H1 (cell line): ENCODE results near the gene CALY. TPM values are rescaled to one million over a fixed set of nuclear protein-coding genes. Genes with fewer than 3 reads are reported as not detected.

Experiments
- CTCF ChIA-PET: fragments of 300-600 bp; sonication (Branson Sonifier 250); formaldehyde crosslinking; loops from one replicate; lab custom pipeline; 2021; ENCODE audit not compliant: partially characterized antibody; lab: Charles Lee
- POLR2A ChIA-PET: fragments of 300-600 bp; sonication (Branson Sonifier 250); formaldehyde crosslinking; loops from one replicate; lab custom pipeline; 2021; ENCODE audit warnings: inconsistent platforms; ENCODE audit not compliant: partially characterized antibody; lab: Charles Lee
- DNase-seq, 2 experiments: peaks; one replicate each; pipeline versions ENCODE4 v3.0.0 to v3.0.0-alpha.2; 2010 to 2022; ENCODE audit warnings: low spot score in 2 of 2, low read depth in 1 of 2, mixed read lengths in 1 of 2
- FAIRE-seq: peaks from 2 replicates; lab custom pipeline; 2011; peaks lifted over from hg19 to GRCh38; lab: Jason Lieb, UNC
- H2AFZ ChIP-seq: 2 replicates; pipeline ENCODE4 v1.8.1; 2012; ENCODE audit warnings: low read length, inconsistent platforms
- H2AK5ac ChIP-seq: 2 replicates; pipeline ENCODE4 v1.6.1; 2013; ENCODE audit warnings: low read depth, low read length
- H2BK120ac ChIP-seq: replicated peaks from 2 replicates; pipeline ENCODE3; 2013; ENCODE audit warnings: low read depth, low read length, inconsistent platforms
- H2BK12ac ChIP-seq: 2 replicates; pipeline ENCODE4 v1.6.1; 2013; ENCODE audit warnings: low read depth, low read length
- H2BK15ac ChIP-seq: 2 replicates; pipeline ENCODE4 v1.6.1; 2013; ENCODE audit warnings: low read length
- H2BK20ac ChIP-seq: 2 replicates; pipeline ENCODE4 v1.6.1; 2013; ENCODE audit warnings: low read length
- H2BK5ac ChIP-seq: 2 replicates; pipeline ENCODE4 v1.6.1; 2013; ENCODE audit warnings: low read depth, low read length
- H3K14ac ChIP-seq: 2 replicates; pipeline ENCODE4 v1.6.1; 2013; ENCODE audit warnings: inconsistent platforms; ENCODE audit not compliant: insufficient read length
- H3K18ac ChIP-seq: 2 replicates; pipeline ENCODE4 v1.6.1; 2013; ENCODE audit warnings: low read length; ENCODE audit errors: extremely low read depth
- H3K23ac ChIP-seq: 2 replicates; pipeline ENCODE4 v1.6.1; 2013; ENCODE audit warnings: inconsistent platforms; ENCODE audit not compliant: insufficient read length
- H3K23me2 ChIP-seq: 2 replicates; pipeline ENCODE4 v1.6.1; 2013; ENCODE audit warnings: low read depth, low read length
- H3K27ac ChIP-seq: 2 replicates; pipeline ENCODE4 v1.6.1; 2011; ENCODE audit warnings: low read depth, low read length, inconsistent platforms
- H3K27me3 ChIP-seq, 4 experiments: replicated peaks in 1 of 4; 1 replicate in 1 of 4; 2 replicates in 3 of 4; pipeline versions ENCODE4 v1.6.1 to v1.8.1; 2011 to 2013; ENCODE audit warnings: low read length in 3 of 4, mild to moderate bottlenecking in 3 of 4, inconsistent platforms in 2 of 4, mixed read lengths in 2 of 4, moderate library complexity in 1 of 4; ENCODE audit not compliant: control insufficient read depth in 3 of 4, insufficient read depth in 3 of 4; ENCODE audit errors: extremely low read depth in 1 of 4
- H3K36me3 ChIP-seq, 4 experiments: 2 replicates each; pipeline versions ENCODE4 v1.6.1 to v1.8.1; 2011 to 2013; ENCODE audit warnings: mild to moderate bottlenecking in 4 of 4, low read length in 3 of 4, moderate library complexity in 2 of 4, control low read depth in 1 of 4, inconsistent platforms in 1 of 4; ENCODE audit not compliant: insufficient read depth in 4 of 4, control insufficient read depth in 2 of 4
- H3K4ac ChIP-seq: replicated peaks from 2 replicates; pipeline ENCODE3; 2013; ENCODE audit warnings: low read length, low read depth, mixed read lengths, inconsistent platforms; ENCODE audit not compliant: insufficient read length
- H3K4me1 ChIP-seq, 4 experiments: replicated peaks in 1 of 4; 1 replicate in 1 of 4; 2 replicates in 3 of 4; pipeline versions ENCODE4 v1.6.1 to v1.8.1; 2011 to 2013; ENCODE audit warnings: low read length in 3 of 4, inconsistent platforms in 2 of 4, mixed read lengths in 1 of 4; ENCODE audit not compliant: insufficient read depth in 4 of 4, control insufficient read depth in 3 of 4
- H3K4me2 ChIP-seq, 2 experiments: 2 replicates each; pipeline versions ENCODE4 v1.6.1 to v1.8.1; 2011 to 2013; ENCODE audit warnings: low read depth in 2 of 2, low read length in 2 of 2, control low read depth in 1 of 2, inconsistent platforms in 1 of 2, mild to moderate bottlenecking in 1 of 2; ENCODE audit not compliant: insufficient read depth in 1 of 2
- H3K4me3 ChIP-seq, 4 experiments: fragments of 200-600, 300-600 bp in 1 of 4; sonication (generic), shearing (Covaris generic), sonication (Bioruptor Twin) in 1 of 4; 2 replicates each; pipeline versions ENCODE4 v1.5.1 to v1.8.1; 2011 to 2016; ENCODE audit warnings: low read length in 4 of 4, low read depth in 3 of 4, control low read depth in 2 of 4, inconsistent platforms in 2 of 4, mild to moderate bottlenecking in 2 of 4, mixed read lengths in 1 of 4, moderate library complexity in 1 of 4; ENCODE audit not compliant: insufficient read depth in 2 of 4; ENCODE audit errors: extremely low read depth in 1 of 4
- H3K56ac ChIP-seq: replicated peaks from 2 replicates; pipeline ENCODE3; 2013; ENCODE audit warnings: low read depth, mild to moderate bottlenecking, mixed read lengths, low read length, inconsistent platforms; ENCODE audit not compliant: insufficient read length
- H3K79me1 ChIP-seq: 2 replicates; pipeline ENCODE4 v1.6.1; 2013; ENCODE audit warnings: low read depth, low read length, control low read depth
- H3K79me2 ChIP-seq, 2 experiments: 2 replicates each; pipeline versions ENCODE4 v1.6.1 to v1.8.1; 2012 to 2013; ENCODE audit warnings: low read length in 2 of 2, mild to moderate bottlenecking in 2 of 2, inconsistent platforms in 1 of 2; ENCODE audit not compliant: insufficient read depth in 2 of 2, control insufficient read depth in 1 of 2
- H3K9ac ChIP-seq, 4 experiments: replicated peaks in 1 of 4; 1 replicate in 1 of 4; 2 replicates in 3 of 4; pipeline versions ENCODE4 v1.6.1 to v1.8.1; 2011 to 2013; ENCODE audit warnings: low read depth in 3 of 4, low read length in 3 of 4, control low read depth in 2 of 4, mild to moderate bottlenecking in 2 of 4, moderate library complexity in 2 of 4, inconsistent platforms in 1 of 4; ENCODE audit errors: extremely low read depth in 1 of 4
- H3K9me3 ChIP-seq, 2 experiments: 2 replicates each; pipeline versions ENCODE4 v1.6.1 to v1.8.1; 2012 to 2013; ENCODE audit warnings: mild to moderate bottlenecking in 2 of 2, moderate library complexity in 2 of 2, control low read depth in 1 of 2, inconsistent platforms in 1 of 2, low read depth in 1 of 2, low read length in 1 of 2, mixed read lengths in 1 of 2; ENCODE audit not compliant: insufficient read depth in 2 of 2
- H4K20me1 ChIP-seq, 2 experiments: replicated peaks in 1 of 2; 2 replicates each; pipeline versions ENCODE3 to v1.8.1; 2011 to 2013; ENCODE audit warnings: inconsistent platforms in 2 of 2, low read length in 2 of 2, mild to moderate bottlenecking in 1 of 2; ENCODE audit not compliant: insufficient read depth in 2 of 2, control insufficient read depth in 1 of 2
- H4K5ac ChIP-seq: 2 replicates; pipeline ENCODE4 v1.6.1; 2013; ENCODE audit warnings: low read length, low read depth, mixed read lengths, inconsistent platforms; ENCODE audit not compliant: insufficient read length
- H4K8ac ChIP-seq: 2 replicates; pipeline ENCODE4 v1.8.0; 2013; ENCODE audit warnings: mild to moderate bottlenecking, moderate library complexity, low read length, inconsistent platforms; ENCODE audit not compliant: insufficient read depth; ENCODE audit errors: extremely low read depth
- H4K91ac ChIP-seq: replicated peaks from 2 replicates; pipeline ENCODE3; 2013; ENCODE audit warnings: low read length, mixed read lengths, inconsistent platforms; ENCODE audit not compliant: insufficient read length
- BACH1 ChIP-seq: IDR thresholded peaks from 2 replicates; pipeline ENCODE4 v1.6.1; 2012; ENCODE audit warnings: low read length, improper control_type of control experiment
- CREB1 ChIP-seq: IDR thresholded peaks from 2 replicates; pipeline ENCODE4 v1.6.1; 2012; ENCODE audit warnings: inconsistent platforms
- E2F6 ChIP-seq: IDR thresholded peaks from 2 replicates; pipeline ENCODE4 v1.6.1; 2012; ENCODE audit warnings: inconsistent platforms
- MAX ChIP-seq: IDR thresholded peaks from 2 replicates; pipeline ENCODE4 v1.6.1; 2012; ENCODE audit warnings: inconsistent platforms
- POLR2A ChIP-seq, 2 experiments: IDR thresholded peaks; 1 replicate in 1 of 2; 2 replicates in 1 of 2; pipeline ENCODE4 v1.6.1; 2011; ENCODE audit warnings: low read depth in 2 of 2, low read length in 2 of 2, mild to moderate bottlenecking in 2 of 2; ENCODE audit errors: control extremely low read depth in 1 of 2
- SRF ChIP-seq: IDR thresholded peaks from 2 replicates; pipeline ENCODE4 v1.6.1; 2011; ENCODE audit warnings: mild to moderate bottlenecking, low read depth, low read length, moderate library complexity
- WGBS, 2 experiments: shearing (Covaris generic) in 1 of 2; methylation state at CpG; one replicate each; pipeline versions ENCODE4 v1.1.6 to v1.1.7; 2013 to 2015; ENCODE audit warnings: low lambda C conversion rate in 2 of 2, mixed read lengths in 2 of 2, inconsistent platforms in 1 of 2, low coverage in 1 of 2, missing lambda C conversion rate in 1 of 2; ENCODE audit not compliant: insufficient replicate concordance in 2 of 2, insufficient coverage in 1 of 2, insufficient read length in 1 of 2; ENCODE audit errors: extremely low coverage in 1 of 2, missing lambda C conversion rate in 1 of 2; 5-methylcytosine and 5-hydroxymethylcytosine counted together
- polyA plus RNA-seq, 7 experiments: library from polyadenylated mRNA; depleted of rRNA in 3 of 7; stranded (reverse) in 5 of 7; unstranded in 2 of 7; fragments of >200 nt in 5 of 7; fragments of 200-250 nt in 2 of 7; gene quantifications; 1 replicate in 5 of 7; 2 replicates in 1 of 7; 4 replicates in 1 of 7; pipeline versions ENCODE4 v1.2.1 to v1.2.3, GENCODE V29; 2011 to 2013; ENCODE audit warnings: missing spikeins in 2 of 7, mixed read lengths in 2 of 7
- total RNA-seq: library from RNA; stranded (reverse); fragmentation: NEBNext Ultra II Directional; extraction: Animal tissue kit (Norgen Biotek cat#: 25700); gene quantifications from 2 replicates; pipeline ENCODE4 v1.2.1, GENCODE V29; 2021

The CALY gene
- total and polyA plus RNA-seq, 2 of the 8 experiments (the other 6 are each of a cell fraction or from before 2014, with no cell fraction given): 1.3 to 1.5 TPM

GRCh38 chr10:133309100-133309719 is 27.5 kb downstream of the CALY start:
- H4K20me1 ChIP-seq: peaks cover 5 to 12% of the 10 kb centered on the region in 2 experiments
- peak overlapping the region; percentile 85 to 88 for H3K4me2 ChIP-seq
- peaks cover 21% of the 10 kb centered on the region for H3K79me1 ChIP-seq
- peak overlapping the region; percentile 93 for H4K5ac ChIP-seq
- peak overlapping the region; percentile 84 for H3K56ac ChIP-seq
- no peak overlapping the region for H2BK120ac ChIP-seq
- no peak overlapping the region for H2BK15ac ChIP-seq
- H3K27ac ChIP-seq: peak overlapping the region; percentile 88; the same call in 1 of the 2 replicates
- no peak overlapping the region for H2AFZ ChIP-seq
- H3K27me3 ChIP-seq: no peaks in the 10 kb centered on the region
- no peak overlapping the region for H2AK5ac ChIP-seq
- peaks cover 3 to 29% of the 10 kb centered on the region in 2 experiments; a peak in 3 of 4 replicates for H3K79me2 ChIP-seq
- H3K4ac ChIP-seq: no peak overlapping the region
- peak overlapping the region; percentile 84 for H2BK5ac ChIP-seq
- POLR2A ChIA-PET: no interaction called here
- TF ChIP-seq CREB1: peak; percentile 68; the same call in 1 of the 2 replicates
- peak; percentile 49; the same call in 1 of the 2 replicates for TF ChIP-seq BACH1
- 0 out of 2 replicates have a peak, but pooled peaks have one; percentile 30 for TF ChIP-seq E2F6
- no peak for TF ChIP-seq SRF
- TF ChIP-seq MAX: no peak; the same call in none of the 2 replicates
- TF ChIP-seq POLR2A (IDR thresholded peaks at IDR 0.05; ENCODE audit: control extremely low read depth in 1 of 2, low read depth in 2 of 2, low read length in 2 of 2): peak in 1 of 2 experiments; percentile 1; a peak in 1 of 3 replicates
- no peak overlapping the region for H3K23ac ChIP-seq
- no peak overlapping the region; the same call in 1 of the 2 replicates for H2BK12ac ChIP-seq
- H3K36me3 ChIP-seq: peaks cover 4 to 22% (median 6%) of the 10 kb centered on the region in 4 experiments; a peak in 7 of 8 replicates
- no peak overlapping the region for H4K91ac ChIP-seq
- peak overlapping the region; percentile 89 for H4K8ac ChIP-seq
- DNase-seq (peak; percentile 77 to 99), FAIRE-seq (no peak)
- 28% methylated on average over 36 of the region's 46 CpGs; no CpG with 5 or more reads in 1 of the 2 experiments for WGBS, 2 experiments
- peaks cover 0 to 6% (median 4%) of the 10 kb centered on the region in 4 experiments; a peak in 4 of 7 replicates for H3K4me1 ChIP-seq
- CTCF ChIA-PET: interaction anchor here (1.1 kb wide), 1 partner anchor 9 kb away, joined by 4 read pairs; no protein-coding TSS in a partner anchor
- H3K18ac ChIP-seq: peak overlapping the region; percentile 85
- H3K4me3 ChIP-seq: peak overlapping the region; percentile 71 to 85 (median 82)
- H3K14ac ChIP-seq: no peak overlapping the region
- H2BK20ac ChIP-seq: no peak overlapping the region
- no peaks in the 10 kb centered on the region for H3K9me3 ChIP-seq
- peaks cover 9% of the 10 kb centered on the region; the same call in 1 of the 2 replicates for H3K23me2 ChIP-seq
- H3K9ac ChIP-seq: peak overlapping the region; percentile 75 to 97 (median 76)
